Measurements from ENCODE around the gene ELL2. TPM values are rescaled to one million over a fixed set of nuclear protein-coding genes. Genes with fewer than 3 reads are reported as not detected.

ELL2 gene
- total and polyA plus RNA-seq, 2 of the 13 experiments (the other 11 are each of a cell fraction or from before 2014, with no cell fraction given): 78.9 to 97.1 TPM

- TF ChIP-seq KAT8 (CRISPR knock-in tag; IDR thresholded peaks at IDR 0.05) (peak; percentile 46; the same call in 1 of the 2 replicates), TARDBP (CRISPR knock-in tag; IDR thresholded peaks at IDR 0.05) (peak; percentile 72), TAF15 (IDR thresholded peaks at IDR 0.05; ENCODE audit: low read depth, low read length, poor library complexity, severe bottlenecking) (no peak), BHLHE40 (IDR thresholded peaks at IDR 0.05; ENCODE audit: low read length) (peak; percentile 66; the same call in 1 of the 2 replicates), RCOR2 (CRISPR knock-in tag; IDR thresholded peaks at IDR 0.05) (peak; percentile 78; the same call in 1 of the 2 replicates), TEAD3 (CRISPR knock-in tag; optimal IDR thresholded peaks at IDR 0.05; ENCODE audit: borderline replicate concordance) (peak; percentile 79), ERF (CRISPR knock-in tag; IDR thresholded peaks at IDR 0.05) (peak; percentile 72; the same call in 1 of the 2 replicates), U2AF1 (optimal IDR thresholded peaks at IDR 0.05; ENCODE audit: low read depth, low read length) (no peak), ZNF614 (CRISPR knock-in tag; IDR thresholded peaks at IDR 0.05; ENCODE audit: borderline replicate concordance) (peak; percentile 72), PHF21A (CRISPR knock-in tag; IDR thresholded peaks at IDR 0.05) (peak; percentile 59), HOXA3 (CRISPR knock-in tag; IDR thresholded peaks at IDR 0.05) (peak; percentile 48; the same call in 1 of the 2 replicates), ZNF331 (CRISPR knock-in tag; IDR thresholded peaks at IDR 0.05) (peak; percentile 84; the same call in 1 of the 2 replicates), SIX1 (CRISPR knock-in tag; IDR thresholded peaks at IDR 0.05; ENCODE audit: borderline replicate concordance) (peak; percentile 54; the same call in 1 of the 2 replicates), NFKBIZ (CRISPR knock-in tag; IDR thresholded peaks at IDR 0.05) (peak; percentile 44; the same call in 1 of the 2 replicates), ESRRA (CRISPR knock-in tag; IDR thresholded peaks at IDR 0.05; ENCODE audit: low read depth) (no peak), SAFB2 (CRISPR knock-in tag; IDR thresholded peaks at IDR 0.05; ENCODE audit: borderline replicate concordance, low read depth) (no peak), IRF2 (CRISPR knock-in tag; IDR thresholded peaks at IDR 0.05) (peak; percentile 20; the same call in 1 of the 2 replicates)
- TF ChIP-seq, protein P1, sequence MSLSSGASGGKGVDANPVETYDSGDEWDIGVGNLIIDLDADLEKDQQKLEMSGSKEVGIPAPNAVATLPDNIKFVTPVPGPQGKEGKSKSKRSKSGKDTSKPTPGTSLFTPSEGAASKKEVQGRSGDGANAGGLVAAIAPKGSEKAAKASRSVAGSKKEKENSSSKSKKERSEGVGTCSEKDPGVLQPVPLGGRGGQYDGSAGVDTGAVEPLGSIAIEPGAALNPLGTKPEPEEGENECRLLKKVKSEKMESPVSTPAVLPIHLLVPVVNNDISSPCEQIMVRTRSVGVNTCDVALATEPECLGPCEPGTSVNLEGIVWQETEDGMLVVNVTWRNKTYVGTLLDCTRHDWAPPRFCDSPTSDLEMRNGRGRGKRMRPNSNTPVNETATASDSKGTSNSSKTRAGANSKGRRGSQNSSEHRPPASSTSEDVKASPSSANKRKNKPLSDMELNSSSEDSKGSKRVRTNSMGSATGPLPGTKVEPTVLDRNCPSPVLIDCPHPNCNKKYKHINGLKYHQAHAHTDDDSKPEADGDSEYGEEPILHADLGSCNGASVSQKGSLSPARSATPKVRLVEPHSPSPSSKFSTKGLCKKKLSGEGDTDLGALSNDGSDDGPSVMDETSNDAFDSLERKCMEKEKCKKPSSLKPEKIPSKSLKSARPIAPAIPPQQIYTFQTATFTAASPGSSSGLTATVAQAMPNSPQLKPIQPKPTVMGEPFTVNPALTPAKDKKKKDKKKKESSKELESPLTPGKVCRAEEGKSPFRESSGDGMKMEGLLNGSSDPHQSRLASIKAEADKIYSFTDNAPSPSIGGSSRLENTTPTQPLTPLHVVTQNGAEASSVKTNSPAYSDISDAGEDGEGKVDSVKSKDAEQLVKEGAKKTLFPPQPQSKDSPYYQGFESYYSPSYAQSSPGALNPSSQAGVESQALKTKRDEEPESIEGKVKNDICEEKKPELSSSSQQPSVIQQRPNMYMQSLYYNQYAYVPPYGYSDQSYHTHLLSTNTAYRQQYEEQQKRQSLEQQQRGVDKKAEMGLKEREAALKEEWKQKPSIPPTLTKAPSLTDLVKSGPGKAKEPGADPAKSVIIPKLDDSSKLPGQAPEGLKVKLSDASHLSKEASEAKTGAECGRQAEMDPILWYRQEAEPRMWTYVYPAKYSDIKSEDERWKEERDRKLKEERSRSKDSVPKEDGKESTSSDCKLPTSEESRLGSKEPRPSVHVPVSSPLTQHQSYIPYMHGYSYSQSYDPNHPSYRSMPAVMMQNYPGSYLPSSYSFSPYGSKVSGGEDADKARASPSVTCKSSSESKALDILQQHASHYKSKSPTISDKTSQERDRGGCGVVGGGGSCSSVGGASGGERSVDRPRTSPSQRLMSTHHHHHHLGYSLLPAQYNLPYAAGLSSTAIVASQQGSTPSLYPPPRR (CRISPR knock-in tag; IDR thresholded peaks at IDR 0.05; ENCODE audit: borderline replicate concordance): peak; percentile 55; the same call in 1 of the 2 replicates
- TF ChIP-seq, protein P2, sequence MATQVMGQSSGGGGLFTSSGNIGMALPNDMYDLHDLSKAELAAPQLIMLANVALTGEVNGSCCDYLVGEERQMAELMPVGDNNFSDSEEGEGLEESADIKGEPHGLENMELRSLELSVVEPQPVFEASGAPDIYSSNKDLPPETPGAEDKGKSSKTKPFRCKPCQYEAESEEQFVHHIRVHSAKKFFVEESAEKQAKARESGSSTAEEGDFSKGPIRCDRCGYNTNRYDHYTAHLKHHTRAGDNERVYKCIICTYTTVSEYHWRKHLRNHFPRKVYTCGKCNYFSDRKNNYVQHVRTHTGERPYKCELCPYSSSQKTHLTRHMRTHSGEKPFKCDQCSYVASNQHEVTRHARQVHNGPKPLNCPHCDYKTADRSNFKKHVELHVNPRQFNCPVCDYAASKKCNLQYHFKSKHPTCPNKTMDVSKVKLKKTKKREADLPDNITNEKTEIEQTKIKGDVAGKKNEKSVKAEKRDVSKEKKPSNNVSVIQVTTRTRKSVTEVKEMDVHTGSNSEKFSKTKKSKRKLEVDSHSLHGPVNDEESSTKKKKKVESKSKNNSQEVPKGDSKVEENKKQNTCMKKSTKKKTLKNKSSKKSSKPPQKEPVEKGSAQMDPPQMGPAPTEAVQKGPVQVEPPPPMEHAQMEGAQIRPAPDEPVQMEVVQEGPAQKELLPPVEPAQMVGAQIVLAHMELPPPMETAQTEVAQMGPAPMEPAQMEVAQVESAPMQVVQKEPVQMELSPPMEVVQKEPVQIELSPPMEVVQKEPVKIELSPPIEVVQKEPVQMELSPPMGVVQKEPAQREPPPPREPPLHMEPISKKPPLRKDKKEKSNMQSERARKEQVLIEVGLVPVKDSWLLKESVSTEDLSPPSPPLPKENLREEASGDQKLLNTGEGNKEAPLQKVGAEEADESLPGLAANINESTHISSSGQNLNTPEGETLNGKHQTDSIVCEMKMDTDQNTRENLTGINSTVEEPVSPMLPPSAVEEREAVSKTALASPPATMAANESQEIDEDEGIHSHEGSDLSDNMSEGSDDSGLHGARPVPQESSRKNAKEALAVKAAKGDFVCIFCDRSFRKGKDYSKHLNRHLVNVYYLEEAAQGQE (IDR thresholded peaks at IDR 0.05; ENCODE audit: borderline replicate concordance in 1 of 2, low read depth in 1 of 2, low read length in 2 of 2): peak in 1 of 2 experiments; percentile 22; a peak in 1 of 4 replicates
- TF ChIP-seq, protein P3, sequence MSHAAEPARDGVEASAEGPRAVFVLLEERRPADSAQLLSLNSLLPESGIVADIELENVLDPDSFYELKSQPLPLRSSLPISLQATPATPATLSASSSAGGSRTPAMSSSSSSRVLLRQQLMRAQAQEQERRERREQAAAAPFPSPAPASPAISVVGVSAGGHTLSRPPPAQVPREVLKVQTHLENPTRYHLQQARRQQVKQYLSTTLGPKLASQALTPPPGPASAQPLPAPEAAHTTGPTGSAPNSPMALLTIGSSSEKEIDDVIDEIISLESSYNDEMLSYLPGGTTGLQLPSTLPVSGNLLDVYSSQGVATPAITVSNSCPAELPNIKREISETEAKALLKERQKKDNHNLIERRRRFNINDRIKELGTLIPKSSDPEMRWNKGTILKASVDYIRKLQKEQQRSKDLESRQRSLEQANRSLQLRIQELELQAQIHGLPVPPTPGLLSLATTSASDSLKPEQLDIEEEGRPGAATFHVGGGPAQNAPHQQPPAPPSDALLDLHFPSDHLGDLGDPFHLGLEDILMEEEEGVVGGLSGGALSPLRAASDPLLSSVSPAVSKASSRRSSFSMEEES (CRISPR knock-in tag; IDR thresholded peaks at IDR 0.05): peak; percentile 64; the same call in 1 of the 2 replicates
These were observed 36.8 kb downstream of the ELL2 start (continued) for GRCh38 chr5:95924720-95925377.

All from HepG2 (cell line).